Activated CD4-positive, CD25-positive, alpha-beta regulatory T cell treated with anti-CD3 and anti-CD28 coated beads, Interleukin-2, amount 50 U/mL, for 16 hours (primary cell): ENCODE measurements around the gene PHC2.
"Not testable (repeated sequence)": the region's sequence is repeated elsewhere in the genome, so short reads cannot be mapped to it uniquely, and the experiment has no call there.

Experiments used
- DNase-seq: peaks from one replicate; pipeline ENCODE4 v3.0.0-alpha.2; 2020; ENCODE audit warnings: low read depth, low spot score

Gene PHC2

DNA sequence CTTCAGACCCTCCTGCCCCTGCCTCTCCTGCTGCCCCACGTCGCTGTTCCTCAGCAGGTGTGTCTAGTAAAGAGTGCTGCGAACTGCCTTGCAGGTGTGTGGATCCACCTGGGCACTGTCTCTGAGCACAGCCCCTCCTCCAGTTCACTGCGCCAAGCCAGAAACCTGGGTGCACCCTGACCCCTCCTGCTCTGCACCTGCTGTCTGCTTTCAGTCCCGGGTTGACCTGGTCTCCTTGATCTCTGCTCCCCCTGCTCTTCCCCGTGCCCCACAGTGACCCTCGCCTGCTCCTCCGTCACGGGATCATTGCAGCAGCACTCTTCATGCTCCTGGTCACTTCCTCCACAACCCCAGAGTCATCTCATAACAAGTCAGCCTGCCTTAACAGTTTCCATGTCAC lies 116.5 kb downstream of the PHC2 start:
- no peak for DNase-seq

DNA sequence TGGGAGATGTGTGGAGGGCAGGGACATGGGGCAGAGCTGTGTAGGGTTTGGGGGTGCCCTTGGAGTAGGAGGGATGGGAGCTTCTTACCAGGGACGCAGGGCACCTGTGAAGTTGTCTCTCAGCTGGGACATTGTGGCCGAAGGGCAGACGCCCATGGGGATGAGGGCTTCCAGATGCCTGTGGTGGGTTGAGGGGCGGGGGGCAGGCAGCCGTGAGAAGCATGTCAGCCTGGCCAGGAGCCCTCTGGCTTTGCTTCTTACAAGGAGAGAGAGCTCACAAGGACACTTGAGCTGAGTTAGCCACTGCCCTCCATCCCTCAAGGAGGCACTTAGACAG lies 118.5 kb downstream of the PHC2 start:
- no peak for DNase-seq

DNA sequence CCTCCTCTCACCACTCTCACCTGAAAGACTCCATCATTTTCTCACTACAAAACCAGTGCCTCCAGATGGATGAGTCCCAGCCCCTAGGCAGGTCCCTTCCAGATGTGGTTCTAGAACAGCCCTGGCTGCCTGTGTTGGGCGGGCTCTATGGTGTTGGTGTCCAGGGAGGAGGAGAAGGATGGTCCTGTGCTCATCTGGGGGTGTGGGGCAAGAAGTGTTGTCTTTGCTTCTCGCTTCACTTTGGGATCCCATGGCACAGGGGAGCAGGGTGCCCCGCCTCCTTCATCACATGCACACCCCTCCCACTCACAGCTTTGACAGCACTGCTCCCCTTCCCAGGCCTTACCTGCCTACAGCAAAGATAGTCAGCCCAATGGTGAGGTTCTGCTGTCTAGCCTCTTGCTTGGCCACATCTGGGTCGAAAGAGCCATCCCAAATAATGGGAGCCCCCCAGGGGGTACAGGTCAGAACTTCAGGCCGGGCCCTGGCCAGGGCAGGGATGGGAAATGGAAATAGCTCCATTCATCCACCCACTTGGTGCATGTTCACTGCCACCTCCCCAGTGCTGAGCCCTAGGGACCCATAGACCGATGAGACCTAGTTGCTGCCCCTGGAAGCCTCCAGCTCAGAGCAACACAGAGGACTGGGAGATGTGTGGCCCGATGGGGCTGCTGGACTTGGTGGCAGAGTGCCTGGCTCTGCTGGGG lies 119.0 kb downstream of the PHC2 start:
- DNase-seq: no peak

DNA sequence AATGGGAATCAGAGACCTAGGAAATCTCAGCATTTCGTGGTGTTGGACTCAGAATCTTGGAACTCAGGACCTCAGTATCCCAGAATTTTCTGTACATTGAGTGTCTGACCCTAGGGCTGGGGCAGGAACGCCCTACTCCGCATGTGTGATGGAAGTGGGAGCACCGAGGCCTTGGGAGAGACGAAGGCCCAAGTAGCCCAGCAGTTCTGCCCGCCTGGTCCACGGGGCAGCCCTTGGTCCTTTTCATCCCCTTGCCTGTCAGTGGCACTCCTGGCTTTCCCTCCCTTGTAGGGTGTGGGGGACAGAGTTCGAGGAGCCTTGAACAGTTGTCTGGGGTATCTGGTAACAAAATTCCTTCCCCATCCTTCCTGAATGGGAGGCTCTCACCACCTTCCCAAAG lies 120.2 kb downstream of the PHC2 start:
- DNase-seq: no peak

DNA sequence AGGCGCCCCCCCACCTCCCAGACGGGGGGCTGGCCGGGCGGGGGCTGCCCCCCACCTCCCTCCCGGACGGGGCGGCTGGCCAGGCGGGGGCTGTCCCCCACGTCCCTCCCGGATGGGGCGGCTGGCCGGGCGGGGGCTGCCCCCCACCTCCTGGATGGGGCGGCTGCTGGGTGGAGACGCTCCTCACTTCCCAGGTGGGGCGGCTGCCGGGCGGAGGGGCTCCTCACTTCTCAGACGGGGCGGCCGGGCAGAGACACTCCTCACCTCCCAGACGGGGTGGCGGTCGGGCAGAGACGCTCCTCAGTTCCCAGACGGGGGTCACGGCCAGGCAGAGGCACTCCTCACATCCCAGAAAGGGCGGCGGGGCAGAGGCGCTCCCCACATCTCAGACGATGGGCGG lies 121.5 kb downstream of the PHC2 start:
- not testable (repeated sequence) for DNase-seq

DNA sequence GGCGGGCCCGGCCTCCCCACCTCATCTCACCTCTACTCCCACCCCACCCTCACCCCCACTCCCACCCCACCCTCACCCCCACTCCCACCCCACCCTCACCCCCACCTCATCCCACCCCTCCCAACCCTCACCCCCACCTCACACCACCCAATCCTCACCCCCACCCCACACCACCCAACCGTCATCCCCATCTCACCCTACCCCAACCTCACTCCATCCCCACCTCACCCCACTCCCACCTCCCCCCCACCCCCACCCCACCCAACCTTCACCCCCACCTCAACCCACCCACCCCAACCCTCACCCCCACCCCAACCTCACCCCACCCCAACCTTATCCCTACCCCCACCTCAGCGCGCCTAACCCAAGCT lies 123.4 kb downstream of the PHC2 start:
- no peak for DNase-seq

DNA sequence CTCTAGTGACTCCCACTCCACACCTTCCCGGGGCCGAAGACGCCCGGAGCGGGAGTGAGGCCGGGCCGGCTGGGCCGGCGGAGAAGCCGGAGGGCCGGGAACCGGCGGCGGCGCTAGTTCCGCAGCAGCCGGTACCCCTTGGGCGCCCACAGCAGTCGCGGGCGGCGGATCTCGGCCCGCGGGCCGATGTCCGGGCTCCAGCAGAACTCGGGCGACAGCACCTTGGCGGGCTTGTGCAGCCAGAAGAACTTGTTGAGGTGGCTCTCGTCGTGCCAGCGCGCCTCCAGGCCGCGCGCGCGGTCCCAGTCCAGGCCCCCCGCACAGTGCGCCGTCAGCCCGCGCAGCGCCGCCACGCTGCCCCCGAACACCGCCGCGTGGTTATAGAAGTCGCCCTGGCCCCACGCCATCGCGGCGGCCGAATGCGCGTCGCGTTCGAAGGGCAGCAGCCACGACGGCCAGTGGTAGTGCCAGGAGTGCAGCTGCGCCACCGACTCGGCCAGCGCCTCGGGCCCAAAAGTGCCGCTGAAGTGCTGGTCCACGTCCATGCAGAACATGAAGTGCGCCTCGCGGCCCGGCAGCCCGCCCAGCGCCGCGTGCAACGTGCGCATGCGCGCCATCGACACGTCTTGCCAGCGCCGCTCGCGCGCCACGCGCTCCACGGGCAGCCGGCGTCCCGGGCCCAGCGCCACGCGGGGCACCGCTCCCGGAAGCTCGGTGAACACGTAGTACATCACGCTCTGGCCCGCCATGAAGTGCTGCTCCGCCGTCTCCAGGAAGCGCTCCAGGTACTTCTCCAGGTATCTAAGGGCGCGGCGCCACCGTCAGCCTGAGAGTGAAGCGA lies 124.0 kb downstream of the PHC2 start:
- no peak for DNase-seq

DNA sequence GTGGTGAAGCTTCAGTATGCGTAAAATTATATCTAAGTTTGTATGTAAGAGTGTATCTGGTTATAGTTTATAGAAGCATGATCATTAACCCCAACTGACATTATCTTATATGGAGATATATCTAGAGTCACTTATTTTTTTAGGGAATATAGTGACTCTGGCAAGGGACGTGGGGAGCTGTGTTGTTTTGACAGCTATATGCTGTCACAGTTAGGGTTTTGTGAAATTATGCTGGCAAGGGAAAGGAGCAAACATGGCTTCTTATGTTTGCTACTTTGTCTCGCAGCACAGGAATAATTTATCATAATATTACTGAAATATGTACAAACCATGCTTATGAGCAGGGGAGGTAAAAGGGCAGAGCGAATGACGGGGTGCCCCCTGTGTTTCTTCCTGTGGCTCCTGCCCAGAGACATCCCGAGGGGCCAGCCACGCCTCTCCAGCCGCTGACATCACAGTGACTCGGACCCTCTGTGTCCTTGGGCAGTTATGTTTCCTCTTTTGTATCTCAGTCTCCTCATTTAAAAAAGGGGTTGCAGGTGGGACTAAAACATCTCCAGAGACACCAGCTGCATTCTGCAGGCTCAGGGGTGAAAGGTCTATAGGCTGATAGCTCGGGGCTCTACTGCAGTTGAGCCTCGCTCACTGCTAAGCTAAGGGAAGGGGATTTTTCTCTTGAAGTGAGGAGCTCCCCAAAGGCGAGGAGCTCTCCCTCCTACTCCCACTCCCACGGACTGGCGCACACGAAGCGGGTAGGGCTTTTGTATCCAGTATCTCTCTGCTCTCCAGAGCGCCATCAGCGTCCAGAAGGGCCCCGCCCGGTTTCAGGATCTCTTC lies 124.9 kb downstream of the PHC2 start:
- DNase-seq: no peak

DNA sequence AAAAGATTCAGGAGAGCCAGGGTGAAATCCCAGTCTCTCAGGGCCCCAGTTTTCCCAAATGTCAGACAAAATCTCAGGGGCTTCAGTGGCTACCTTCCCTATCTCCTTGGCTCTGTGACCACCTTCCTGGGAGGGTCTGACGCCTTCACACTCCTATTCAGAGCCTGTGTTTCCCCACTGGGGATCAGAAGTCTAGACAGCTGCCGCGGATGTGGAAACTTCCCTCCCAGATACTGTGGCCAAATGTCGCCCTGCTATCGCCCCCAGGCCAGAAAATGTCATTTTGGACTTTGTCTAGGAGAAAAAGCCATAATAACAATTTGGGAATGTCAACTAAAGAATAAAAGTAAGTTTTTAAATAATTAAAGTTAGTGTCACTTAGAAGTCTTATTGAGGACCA lies 125.9 kb downstream of the PHC2 start:
- DNase-seq: no peak

DNA sequence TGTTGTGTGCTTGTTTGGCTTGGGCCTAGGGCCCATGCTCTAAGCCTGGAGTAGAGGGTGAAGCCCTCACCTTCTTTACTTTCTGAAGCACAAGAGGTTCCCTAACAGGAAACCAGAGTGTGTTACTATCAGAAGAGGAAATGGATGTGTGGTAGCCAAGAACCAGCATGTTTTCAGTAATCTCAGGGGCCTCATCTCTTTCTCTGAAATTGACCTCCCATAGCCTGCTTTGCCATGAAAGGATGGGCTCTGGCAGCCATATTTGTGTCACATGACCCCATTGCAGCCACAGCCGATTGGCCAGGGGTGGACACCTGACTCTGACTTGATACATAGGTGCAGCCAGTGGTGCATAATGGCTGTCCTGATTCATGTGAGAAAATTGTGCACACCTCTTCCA lies 128.6 kb downstream of the PHC2 start:
- no peak for DNase-seq

DNA sequence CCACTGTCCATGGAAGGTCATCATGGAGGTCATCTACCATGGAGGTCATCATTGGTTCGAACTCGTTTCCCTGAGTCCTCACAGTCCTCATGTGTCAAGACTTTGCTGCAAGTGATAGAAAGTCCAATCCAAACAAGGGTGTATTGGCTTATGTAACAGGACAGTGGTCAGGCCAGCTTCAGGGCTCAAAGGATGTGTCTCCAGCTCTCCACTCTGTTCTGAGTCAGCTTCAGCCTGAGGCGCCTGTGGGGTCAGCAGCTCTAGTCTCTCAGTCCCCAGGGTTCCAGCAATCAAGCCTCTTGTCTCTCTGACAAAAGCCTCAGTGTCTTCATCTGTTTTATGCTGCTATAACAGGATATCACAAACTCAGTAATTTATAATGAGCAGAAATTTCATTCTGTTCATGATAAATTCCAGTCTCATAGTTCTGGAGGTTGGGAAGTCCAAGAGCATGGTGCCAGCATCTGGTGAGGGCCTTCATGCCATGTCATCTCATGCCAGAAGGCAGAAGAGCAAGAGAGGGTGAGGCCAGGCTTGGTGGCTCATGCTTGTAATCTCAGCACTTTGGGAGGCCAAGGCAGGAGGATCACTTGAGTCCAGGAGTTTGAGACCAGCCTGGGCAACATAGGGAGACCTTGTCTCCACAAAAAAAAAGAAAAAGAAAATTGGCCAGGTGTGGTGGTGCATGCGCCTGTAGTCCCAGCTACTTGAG lies 129.5 kb downstream of the PHC2 start:
- DNase-seq: no peak

DNA sequence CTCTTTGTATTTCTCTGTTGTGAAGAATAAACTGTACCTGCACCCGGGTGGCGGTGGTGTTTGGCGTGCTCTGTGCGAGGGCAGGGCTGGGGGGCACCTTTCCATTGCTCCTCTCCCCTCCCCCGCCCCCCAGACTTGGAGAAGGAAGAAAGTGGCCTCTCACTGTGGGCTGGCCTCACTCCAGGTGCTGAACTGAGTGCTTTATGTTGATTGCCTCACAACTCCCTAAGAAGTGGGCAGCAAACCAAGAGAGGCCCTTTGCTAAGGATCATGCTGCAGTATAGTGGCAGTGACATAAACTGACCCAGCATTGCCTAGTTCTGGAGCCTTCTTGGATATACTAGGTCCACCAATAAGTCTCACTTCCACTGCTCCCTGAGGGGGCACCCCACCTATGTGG lies 130.2 kb downstream of the PHC2 start:
- no peak for DNase-seq

DNA sequence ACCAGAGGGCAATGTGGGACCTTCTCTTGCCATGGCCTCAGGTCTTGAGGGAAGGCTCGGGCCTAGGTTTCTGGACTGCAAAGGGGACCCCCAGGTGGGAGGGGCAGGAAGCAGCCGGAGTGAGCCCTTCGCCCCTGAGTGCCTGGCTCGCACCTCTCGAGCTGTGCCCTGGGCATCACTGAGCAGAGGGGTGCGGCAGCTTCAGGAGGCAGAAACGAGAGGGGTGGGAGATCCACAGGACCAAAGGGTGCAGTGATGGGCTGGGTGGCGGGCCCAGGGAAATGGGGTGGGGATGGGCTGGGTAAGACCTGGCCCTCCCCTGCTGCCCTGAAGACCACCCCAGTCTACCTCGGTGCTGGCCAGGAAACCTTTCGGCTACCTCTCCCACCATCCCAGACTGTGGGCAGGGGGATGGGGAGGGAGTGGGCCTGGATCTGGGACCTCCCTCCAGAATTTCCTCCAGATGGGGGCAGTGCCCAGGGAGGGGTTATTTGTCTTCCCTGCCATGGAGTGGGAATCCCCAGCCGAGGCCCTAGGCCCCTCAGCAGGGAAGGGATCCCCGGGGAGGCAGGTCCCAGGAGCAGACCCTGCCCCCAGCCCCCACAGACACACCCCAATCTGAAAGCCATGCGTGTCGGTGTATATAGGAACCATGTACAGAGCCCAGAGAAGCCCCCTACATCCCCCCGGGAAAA lies 131.3 kb downstream of the PHC2 start:
- no peak for DNase-seq

DNA sequence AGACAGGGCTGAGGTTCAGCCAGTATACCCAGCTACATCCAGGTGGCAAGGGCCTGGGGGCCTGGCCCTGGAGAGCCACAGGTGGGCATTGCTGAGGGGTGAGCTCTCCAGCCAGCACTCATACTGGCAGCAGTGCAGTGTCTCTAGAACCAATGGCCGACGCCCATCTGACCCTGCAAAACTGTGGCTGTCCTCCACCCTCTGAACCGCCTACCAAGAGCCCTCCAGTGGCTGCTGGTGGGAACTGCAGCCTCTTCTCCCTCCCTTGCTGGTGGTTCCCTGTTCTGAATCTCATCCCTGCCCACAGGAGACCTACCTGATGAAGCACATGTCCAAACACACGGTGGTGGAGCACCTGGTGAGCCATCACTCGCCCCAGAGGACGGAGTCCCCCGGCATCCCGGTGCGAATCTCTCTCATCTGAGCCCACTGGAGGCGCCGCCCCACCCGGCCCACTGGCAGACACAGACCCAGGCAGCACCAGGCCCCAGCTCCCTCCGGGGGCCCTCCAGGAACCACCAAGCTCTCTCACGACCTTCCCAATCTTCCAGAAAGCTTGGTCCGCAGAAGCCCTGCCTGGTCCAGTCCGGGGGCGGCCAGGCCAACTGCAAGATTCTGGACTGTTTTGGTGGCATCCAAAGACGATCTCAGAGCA lies 132.1 kb downstream of the PHC2 start:
- DNase-seq: no peak

DNA sequence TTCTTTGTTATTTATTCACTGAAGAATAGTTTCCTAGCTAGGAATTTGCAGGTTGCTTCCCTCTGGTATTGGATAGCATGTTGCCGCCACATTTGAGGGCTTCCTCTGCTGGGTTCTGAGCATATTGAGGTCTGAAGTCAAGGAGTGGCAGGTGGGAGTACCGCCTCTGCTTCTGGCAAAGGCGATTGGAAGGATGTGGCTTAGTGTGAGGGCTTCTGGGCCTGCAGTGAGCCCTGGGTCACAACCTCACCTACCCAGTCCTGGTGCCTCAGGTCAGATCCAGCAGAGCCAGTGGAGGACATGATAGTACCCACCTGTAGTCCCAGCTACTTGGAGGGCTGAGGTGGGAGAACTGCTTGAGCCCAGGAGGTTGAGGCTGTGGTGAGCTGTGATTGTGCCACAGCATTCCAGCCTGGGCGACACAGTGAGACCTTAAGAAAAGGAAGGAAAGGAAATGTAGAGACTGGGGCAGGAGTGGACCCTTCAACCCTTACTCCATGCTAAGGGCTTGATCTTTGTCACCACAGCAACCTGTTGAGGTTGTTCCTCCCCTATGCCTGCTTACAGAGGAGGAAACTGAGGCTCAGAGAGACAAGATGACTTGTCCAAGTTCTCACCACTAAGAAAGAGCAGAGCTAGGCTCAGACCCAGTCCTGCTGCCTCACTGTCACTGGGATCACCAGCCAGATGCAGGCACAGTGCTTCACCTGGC lies 132.8 kb downstream of the PHC2 start:
- no peak for DNase-seq

DNA sequence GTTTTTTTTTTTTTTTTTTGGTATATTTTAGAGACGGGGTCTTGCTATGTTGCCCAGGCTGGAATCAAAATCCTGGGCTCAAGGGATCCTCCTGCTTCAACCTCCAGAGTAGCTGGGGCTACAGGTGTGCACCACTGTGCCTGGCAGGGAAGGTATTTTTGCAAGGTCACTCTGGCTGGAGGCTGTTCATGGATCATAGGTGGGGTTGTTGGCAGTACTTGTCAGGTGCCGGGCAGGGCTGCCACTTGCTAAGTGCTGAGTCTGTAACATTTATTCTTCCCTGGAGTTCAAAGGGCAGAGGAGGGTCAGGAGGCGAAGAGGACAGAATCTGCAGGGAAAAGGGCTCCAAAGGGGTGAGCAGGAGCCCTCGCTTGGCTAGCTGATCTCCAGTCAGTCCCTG lies 134.1 kb downstream of the PHC2 start:
- DNase-seq: no peak

DNA sequence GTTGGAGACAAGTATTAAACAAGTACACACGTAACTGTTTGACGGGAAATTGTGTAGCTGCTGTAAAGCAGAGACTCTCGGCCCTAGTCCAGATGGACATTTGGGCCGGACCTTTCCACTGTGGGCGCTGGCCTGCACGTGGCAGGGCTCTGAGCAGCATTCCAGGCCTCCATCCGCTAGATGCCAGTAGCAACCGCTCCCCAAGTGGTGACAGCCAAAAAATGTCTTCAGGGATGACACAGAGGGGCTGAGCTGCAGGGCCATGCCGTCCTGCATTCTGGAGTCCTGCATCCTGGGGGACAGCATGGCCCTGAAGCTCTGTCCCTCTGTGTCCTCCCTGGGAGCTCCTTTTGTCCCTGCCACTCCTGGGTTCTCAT lies 134.8 kb downstream of the PHC2 start:
- DNase-seq: no peak

DNA sequence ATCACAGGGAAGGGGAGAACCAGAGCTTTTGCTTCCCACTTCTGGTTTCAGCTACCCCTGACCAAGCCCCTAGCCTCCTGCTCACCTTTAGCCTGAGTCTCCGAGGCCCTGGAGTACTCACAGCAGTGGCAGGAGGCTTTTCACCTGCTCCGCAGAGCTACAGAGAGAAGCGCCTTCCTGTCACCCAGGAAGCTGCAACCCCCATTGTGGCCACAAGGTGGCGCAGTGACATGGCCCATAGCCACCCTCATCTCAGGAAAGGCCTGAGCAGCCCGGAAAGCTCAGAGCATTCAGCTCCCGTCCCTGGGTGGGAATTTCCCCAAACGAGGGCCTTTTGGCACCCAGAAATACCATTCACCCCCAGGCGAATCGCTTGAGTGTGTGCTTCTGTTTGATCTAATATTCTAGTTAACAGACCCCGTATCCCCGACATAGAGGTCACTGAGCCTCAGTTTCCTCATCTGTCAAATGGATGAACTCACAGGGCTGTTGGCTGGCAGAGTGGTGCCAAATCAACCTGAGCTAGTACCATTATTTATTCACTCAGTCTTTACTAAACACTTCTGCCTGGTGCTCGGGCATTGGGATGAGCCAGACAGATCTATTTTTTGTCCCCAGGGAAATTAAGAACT lies 135.3 kb downstream of the PHC2 start:
- DNase-seq: peak; percentile 74

DNA sequence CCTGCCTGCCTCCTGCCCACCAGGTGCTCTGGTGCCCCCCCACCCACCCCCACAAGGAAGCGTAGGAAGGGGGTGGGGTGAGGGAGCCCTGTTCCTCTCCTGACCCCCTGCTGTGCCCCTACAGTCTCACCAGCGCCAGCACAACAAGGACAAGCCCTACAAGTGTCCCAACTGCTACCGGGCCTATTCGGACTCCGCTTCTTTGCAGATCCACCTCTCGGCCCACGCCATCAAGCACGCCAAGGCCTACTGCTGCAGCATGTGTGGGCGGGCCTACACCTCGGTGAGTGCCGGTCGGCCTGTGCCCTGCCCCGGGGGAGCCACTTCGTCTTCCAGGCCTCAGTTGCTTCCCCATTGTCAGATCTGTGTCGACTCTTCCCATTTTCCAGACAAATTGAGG lies 135.9 kb downstream of the PHC2 start:
- DNase-seq: no peak
